Heart left ventricle (tissue), 13 donors: ENCODE data around the gene USP32.
A peak's percentile ranks its signal among the peaks of the same experiment; 100 is the strongest.

Experiments used
- POLR2A ChIP-seq, 2 donors: fragments of 450-650 bp; IDR thresholded peaks; one replicate each; pipeline ENCODE4 v1.6.1; 2017; ENCODE audit warnings: antibody characterized with exemption in 2 of 2, mild to moderate bottlenecking in 2 of 2, moderate library complexity in 2 of 2
- TF ChIP-seq, protein P1 (sequence below), 12 donors: fragments of 200-600 bp; sonication (generic) in 4 of 12; IDR thresholded peaks; one replicate each; pipeline versions ENCODE4 v1.5.0 to v1.8.0; 2018 to 2022; ENCODE audit warnings: antibody characterized with exemption in 12 of 12, mild to moderate bottlenecking in 5 of 12
- donor health status: ischemic (EF 13 %, LVEDD 7.1; RV severe dilation, severe dysfunction).
- donor health status: DM: no; HTN: yes; CAD: no.
- donor health status: DM: no; HTN: no; CAD: no.
- donor health status: ischemic (EF 25% LVEDD 6.9; RV normal size, moderate dysfunction).
- donor health status: ischemic (EF 25% LVEDD 5.7; RV mildly dilated, moderate dysfunction).
- donor health status: ischemic (EF 35%, LVEDD 5.7; RV mildly dilated, moderate dysfunction).
- donor health status: nonischemic (EF 11% LVEDD 7.7; RV severe dilation, severe dysfunction).
- donor health status: DM: yes; HTN: yes; CAD: no.
- donor health status: PGD.
- donor health status: ischemic (EF 29% LVEDD 5.4; RV normal size, mild dysfunction).
- donor health status: nonischemic (EF 23%, LVEDD 6.1; RV moderate dilation, normal function).

GRCh38 chr17:60390925-60391470, 935 bp downstream of the USP32 start:
- TF ChIP-seq, protein P1, sequence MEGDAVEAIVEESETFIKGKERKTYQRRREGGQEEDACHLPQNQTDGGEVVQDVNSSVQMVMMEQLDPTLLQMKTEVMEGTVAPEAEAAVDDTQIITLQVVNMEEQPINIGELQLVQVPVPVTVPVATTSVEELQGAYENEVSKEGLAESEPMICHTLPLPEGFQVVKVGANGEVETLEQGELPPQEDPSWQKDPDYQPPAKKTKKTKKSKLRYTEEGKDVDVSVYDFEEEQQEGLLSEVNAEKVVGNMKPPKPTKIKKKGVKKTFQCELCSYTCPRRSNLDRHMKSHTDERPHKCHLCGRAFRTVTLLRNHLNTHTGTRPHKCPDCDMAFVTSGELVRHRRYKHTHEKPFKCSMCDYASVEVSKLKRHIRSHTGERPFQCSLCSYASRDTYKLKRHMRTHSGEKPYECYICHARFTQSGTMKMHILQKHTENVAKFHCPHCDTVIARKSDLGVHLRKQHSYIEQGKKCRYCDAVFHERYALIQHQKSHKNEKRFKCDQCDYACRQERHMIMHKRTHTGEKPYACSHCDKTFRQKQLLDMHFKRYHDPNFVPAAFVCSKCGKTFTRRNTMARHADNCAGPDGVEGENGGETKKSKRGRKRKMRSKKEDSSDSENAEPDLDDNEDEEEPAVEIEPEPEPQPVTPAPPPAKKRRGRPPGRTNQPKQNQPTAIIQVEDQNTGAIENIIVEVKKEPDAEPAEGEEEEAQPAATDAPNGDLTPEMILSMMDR (IDR thresholded peaks at IDR 0.05), result no peak
- peak in 1 of 2 donors; percentile 21 for TF ChIP-seq POLR2A (IDR thresholded peaks at IDR 0.05)
